Stimulated activated naive CD4-positive, alpha-beta T cell (primary cell): ENCODE data around the gene CACNA2D2.

Experiments used
- DNase-seq, 6 experiments: peaks; one replicate each; lab custom pipeline; 2025; lab: John Stamatoyannopoulos, UW

The CACNA2D2 gene

GRCh38 chr3:50502225-50502583, 1.2 kb downstream of the CACNA2D2 start:
- no peak for DNase-seq

- DNase-seq = no peak
Measured at GRCh38 chr3:50495609-50496423, 7.6 kb downstream of the CACNA2D2 start.

- no peak for DNase-seq
Measured at GRCh38 chr3:50494126-50494525, 9.3 kb downstream of the CACNA2D2 start.

GRCh38 chr3:50493623-50494022, 9.8 kb downstream of the CACNA2D2 start:
- no peak for DNase-seq

GRCh38 chr3:50493086-50493485, 10.3 kb downstream of the CACNA2D2 start:
- no peak for DNase-seq

- DNase-seq = no peak
Measured at GRCh38 chr3:50491023-50491422, 12.4 kb downstream of the CACNA2D2 start.

- DNase-seq = no peak
Measured at GRCh38 chr3:50490424-50490823, 13.0 kb downstream of the CACNA2D2 start.

GRCh38 chr3:50487181-50487580, 16.3 kb downstream of the CACNA2D2 start:
- no peak for DNase-seq

GRCh38 chr3:50486219-50486888, 17.1 kb downstream of the CACNA2D2 start:
- no peak for DNase-seq

GRCh38 chr3:50484722-50485121, 18.7 kb downstream of the CACNA2D2 start:
- no peak for DNase-seq

- no peak for DNase-seq
Measured at GRCh38 chr3:50483374-50483773, 20.1 kb downstream of the CACNA2D2 start.

GRCh38 chr3:50481992-50482391, 21.4 kb downstream of the CACNA2D2 start:
- DNase-seq = no peak

- no peak for DNase-seq
Measured at GRCh38 chr3:50480471-50480870, 23.0 kb downstream of the CACNA2D2 start.

GRCh38 chr3:50479523-50479922, 23.9 kb downstream of the CACNA2D2 start:
- no peak for DNase-seq

GRCh38 chr3:50478671-50479260, 24.7 kb downstream of the CACNA2D2 start:
- no peak for DNase-seq

GRCh38 chr3:50478051-50478450, 25.4 kb downstream of the CACNA2D2 start:
- DNase-seq = no peak

GRCh38 chr3:50475348-50475747, 28.1 kb downstream of the CACNA2D2 start:
- no peak for DNase-seq

- DNase-seq = no peak
Measured at GRCh38 chr3:50474717-50475116, 28.7 kb downstream of the CACNA2D2 start.

GRCh38 chr3:50473768-50474167, 29.7 kb downstream of the CACNA2D2 start:
- DNase-seq = no peak

GRCh38 chr3:50472958-50473357, 30.5 kb downstream of the CACNA2D2 start:
- no peak for DNase-seq

GRCh38 chr3:50470658-50471057, 32.8 kb downstream of the CACNA2D2 start:
- no peak for DNase-seq

GRCh38 chr3:50467919-50468318, 35.5 kb downstream of the CACNA2D2 start:
- no peak for DNase-seq

- DNase-seq = no peak
Measured at GRCh38 chr3:50466177-50466576, 37.3 kb downstream of the CACNA2D2 start.
